MM.1S (cell line): ENCODE measurements around the gene RASSF4.

ENCODE experiments used
- DNase-seq: peaks from one replicate; pipeline ENCODE4 v3.0.0-alpha.2; 2015
- H2AFZ ChIP-seq: fragments of 300-600 bp; sonication (generic); 2 replicates; pipeline ENCODE4 v1.6.0; 2016; ENCODE audit warnings: antibody characterized with exemption, low read length
- H3F3A ChIP-seq: fragments of 300-600 bp; sonication (generic); 2 replicates; pipeline ENCODE4 v1.6.1; 2016; ENCODE audit warnings: mild to moderate bottlenecking, antibody characterized with exemption, low read length, moderate library complexity, mixed read lengths; ENCODE audit not compliant: insufficient read depth
- H3K27ac ChIP-seq: fragments of 300-600 bp; sonication (generic); 2 replicates; pipeline ENCODE4 v1.5.1; 2016; ENCODE audit warnings: mild to moderate bottlenecking, low read length
- H3K27me3 ChIP-seq: fragments of 300-600 bp; sonication (generic); replicated peaks from 2 replicates; pipeline ENCODE4 v1.6.0; 2016; ENCODE audit warnings: low read length; ENCODE audit not compliant: insufficient read depth
- H3K36me3 ChIP-seq: fragments of 300-600 bp; sonication (generic); replicated peaks from 2 replicates; pipeline ENCODE4 v1.6.1; 2016; ENCODE audit warnings: mild to moderate bottlenecking, low read length, mixed read lengths; ENCODE audit not compliant: insufficient read depth
- H3K4me1 ChIP-seq: fragments of 300-600 bp; sonication (generic); 2 replicates; pipeline ENCODE4 v1.6.1; 2016; ENCODE audit warnings: low read length, mixed read lengths
- H3K4me2 ChIP-seq: fragments of 300-600 bp; sonication (generic); 2 replicates; pipeline ENCODE4 v1.6.0; 2016; ENCODE audit warnings: low read depth, low read length
- H3K4me3 ChIP-seq: fragments of 300-600 bp; sonication (generic); 2 replicates; pipeline ENCODE4 v1.5.1; 2016; ENCODE audit warnings: low read length, mixed read lengths
- H3K79me2 ChIP-seq: fragments of 300-600 bp; sonication (generic); 2 replicates; pipeline ENCODE4 v1.6.1; 2016; ENCODE audit warnings: mixed run types, low read length, mixed read lengths
- H3K9ac ChIP-seq: fragments of 300-600 bp; sonication (generic); 2 replicates; pipeline ENCODE4 v1.6.1; 2016; ENCODE audit warnings: low read length, mixed read lengths
- H3K9me2 ChIP-seq: fragments of 300-600 bp; sonication (generic); replicated peaks from 2 replicates; pipeline ENCODE4 v1.6.1; 2016; ENCODE audit warnings: mild to moderate bottlenecking, low read length, mixed read lengths; ENCODE audit not compliant: insufficient read depth
- H3K9me3 ChIP-seq: fragments of 300-600 bp; sonication (generic); replicated peaks from 2 replicates; pipeline ENCODE4 v1.6.1; 2016; ENCODE audit warnings: mild to moderate bottlenecking, low read length, mixed read lengths; ENCODE audit not compliant: insufficient read depth
- H4K20me1 ChIP-seq: fragments of 300-600 bp; sonication (generic); 2 replicates; pipeline ENCODE4 v1.6.1; 2016; ENCODE audit warnings: mild to moderate bottlenecking, low read length, moderate library complexity, mixed read lengths; ENCODE audit not compliant: insufficient read depth
- CTCF ChIP-seq: fragments of 300-600 bp; sonication (generic); IDR thresholded peaks from 2 replicates; pipeline ENCODE4 v1.5.1; 2016; ENCODE audit warnings: antibody characterized with exemption, low read length, mixed read lengths
- EZH2 ChIP-seq: fragments of 300-600 bp; sonication (generic); optimal IDR thresholded peaks from 2 replicates; pipeline ENCODE3; 2017; ENCODE audit warnings: low read depth, mild to moderate bottlenecking, antibody characterized with exemption, low read length, mixed read lengths
- EZH2phosphoT487 ChIP-seq: fragments of 300-600 bp; sonication (generic); IDR thresholded peaks from 2 replicates; pipeline ENCODE4 v1.6.1; 2018; ENCODE audit warnings: antibody characterized with exemption, low read length

Gene RASSF4

DNA sequence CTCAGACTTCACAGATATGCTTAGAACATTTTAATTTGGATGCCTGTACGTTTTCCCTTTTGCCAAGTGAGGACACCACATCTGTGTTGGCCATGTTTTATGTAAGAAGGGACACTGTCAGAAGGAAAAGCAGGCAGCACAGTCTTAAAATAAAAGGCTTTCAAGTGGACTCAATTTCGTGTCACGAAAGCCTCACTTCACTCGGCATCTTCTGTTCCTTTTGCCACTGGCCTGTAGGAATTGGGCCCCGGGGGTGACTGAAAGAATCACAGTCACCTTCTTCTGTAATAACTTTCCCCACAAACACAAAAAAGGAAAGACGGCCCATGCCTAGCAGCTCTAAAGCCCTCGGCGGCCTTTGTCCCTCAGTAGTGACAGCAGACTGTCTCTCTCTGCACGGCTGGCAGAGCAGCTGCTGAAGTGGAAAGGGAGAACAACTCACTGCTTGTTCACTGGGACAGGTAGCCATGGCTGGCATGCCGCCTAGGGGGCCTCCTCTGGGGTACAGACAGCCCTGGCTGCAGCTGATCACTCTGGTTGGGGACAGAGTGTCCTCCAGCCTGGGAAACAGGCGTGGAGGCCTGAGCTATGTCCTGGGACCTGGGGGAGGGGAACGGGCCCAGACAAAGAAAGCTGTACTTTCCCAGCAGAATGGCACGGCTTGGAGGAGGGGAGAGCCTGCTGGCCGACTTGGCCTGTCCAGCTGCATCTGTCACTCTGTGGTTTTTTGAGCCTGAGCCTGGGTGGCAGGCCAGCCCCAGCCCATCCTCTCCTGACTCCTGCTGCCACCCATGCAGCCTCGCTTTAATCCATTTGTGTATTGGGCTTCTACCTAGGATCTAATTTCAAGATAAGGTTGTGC lies 4.4 kb downstream of the RASSF4 start:
- H3K9me2 ChIP-seq = no peaks in the 10 kb centered on the region
- H3F3A ChIP-seq = peaks cover 59% of the 10 kb centered on the region
- H2AFZ ChIP-seq = peak overlapping the region; percentile 50
- no peaks in the 10 kb centered on the region for H4K20me1 ChIP-seq
- H3K27me3 ChIP-seq = no peaks in the 10 kb centered on the region
- peak overlapping the region; percentile 71 for H3K9ac ChIP-seq
- H3K4me1 ChIP-seq = peaks cover 62% of the 10 kb centered on the region
- peaks cover 91% of the 10 kb centered on the region for H3K79me2 ChIP-seq
- H3K4me3 ChIP-seq = peak overlapping the region; percentile 56
- H3K4me2 ChIP-seq = peak overlapping the region; percentile 97
- H3K27ac ChIP-seq = peak overlapping the region; percentile 87
- H3K36me3 ChIP-seq = no peaks in the 10 kb centered on the region
- TF ChIP-seq EZH2phosphoT487 (no peak), EZH2 (no peak), CTCF (no peak)
- peak; percentile 69 for DNase-seq
- H3K9me3 ChIP-seq = no peaks in the 10 kb centered on the region

- no peak overlapping the region for H3K9ac ChIP-seq
Observed at GRCh38 chr10:44965104-44965503, 5.5 kb downstream of the RASSF4 start.

GRCh38 chr10:44965651-44966097 lies 6.1 kb downstream of the RASSF4 start:
- Histone ChIP-seq H3F3A (peaks cover 46% of the 10 kb centered on the region), H3K36me3 (peaks cover 5% of the 10 kb centered on the region; the same call in 1 of the 2 replicates), H3K27ac (peak overlapping the region; percentile 1; the same call in 1 of the 2 replicates), H3K4me1 (peaks cover 62% of the 10 kb centered on the region), H3K4me3 (no peak overlapping the region), H3K9me2 (no peaks in the 10 kb centered on the region), H2AFZ (no peak overlapping the region), H3K79me2 (peaks cover 94% of the 10 kb centered on the region), H3K9ac (no peak overlapping the region), H3K9me3 (no peaks in the 10 kb centered on the region), H3K4me2 (peak overlapping the region; percentile 97), H3K27me3 (no peaks in the 10 kb centered on the region), H4K20me1 (no peaks in the 10 kb centered on the region)
- no peak for DNase-seq
- no peak for TF ChIP-seq EZH2
- no peak for TF ChIP-seq EZH2phosphoT487
- no peak for TF ChIP-seq CTCF

More at GRCh38 chr10:44965104-44965503, 5.5 kb downstream of the RASSF4 start:
- Histone ChIP-seq H3K79me2 (peaks cover 95% of the 10 kb centered on the region), H3F3A (peaks cover 52% of the 10 kb centered on the region), H4K20me1 (no peaks in the 10 kb centered on the region), H2AFZ (no peak overlapping the region), H3K36me3 (peaks cover 5% of the 10 kb centered on the region; the same call in 1 of the 2 replicates), H3K27ac (peak overlapping the region; percentile 87; the same call in 1 of the 2 replicates), H3K9me3 (no peaks in the 10 kb centered on the region), H3K27me3 (no peaks in the 10 kb centered on the region), H3K4me1 (peaks cover 62% of the 10 kb centered on the region), H3K9me2 (no peaks in the 10 kb centered on the region), H3K4me3 (no peak overlapping the region), H3K4me2 (peak overlapping the region; percentile 97; the same call in 1 of the 2 replicates)
- TF ChIP-seq CTCF (no peak), EZH2 (no peak), EZH2phosphoT487 (no peak)
- DNase-seq = no peak
